Activated naive CD4-positive, alpha-beta T cell treated with anti-CD3 and anti-CD28 coated beads for 36 hours (primary cell): ENCODE results near the gene PSMB10. TPM values are rescaled to one million over a fixed set of nuclear protein-coding genes. Genes with fewer than 3 reads are reported as not detected.

Experiments used
- CTCF ChIA-PET: fragments of 350-600 bp; sonication (Branson Sonifier 250); formaldehyde crosslinking; loops from one replicate; lab custom pipeline; 2021; ENCODE audit warnings: antibody characterized with exemption; lab: Charles Lee
- DNase-seq: peaks from one replicate; pipeline ENCODE4 v3.0.0-alpha.2; 2020
- H3K27ac Mint-ChIP-seq: one replicate; pipeline ENCODE4 v1.8.0; 2021; ENCODE audit warnings: mild to moderate bottlenecking, mixed read lengths
- H3K27me3 Mint-ChIP-seq: one replicate; pipeline ENCODE4 v1.8.0; 2021; ENCODE audit warnings: low read depth, mixed read lengths
- H3K36me3 Mint-ChIP-seq: one replicate; pipeline ENCODE4 v1.8.0; 2021; ENCODE audit warnings: low read depth, mixed read lengths
- H3K4me1 Mint-ChIP-seq: one replicate; pipeline ENCODE4 v1.8.0; 2021; ENCODE audit warnings: low read depth, mixed read lengths
- H3K4me3 Mint-ChIP-seq: one replicate; pipeline ENCODE4 v1.8.0; 2021; ENCODE audit warnings: mild to moderate bottlenecking, moderate library complexity, mixed read lengths
- H3K9me3 Mint-ChIP-seq: one replicate; pipeline ENCODE4 v1.8.0; 2021; ENCODE audit warnings: mixed read lengths
- intact Hi-C: fragments of 100-400 bp; cut with micrococcal nuclease; formaldehyde crosslinking; loops from one replicate; pipeline ENCODE4 v1.15.1; 2023
- total RNA-seq, 2 experiments: library from RNA; stranded (reverse); gene quantifications; one replicate each; pipeline ENCODE4 v1.2.3, GENCODE V29; 2021

The PSMB10 gene
- total RNA-seq, 2 experiments from 2014 or later, result 138 to 147 TPM

DNA sequence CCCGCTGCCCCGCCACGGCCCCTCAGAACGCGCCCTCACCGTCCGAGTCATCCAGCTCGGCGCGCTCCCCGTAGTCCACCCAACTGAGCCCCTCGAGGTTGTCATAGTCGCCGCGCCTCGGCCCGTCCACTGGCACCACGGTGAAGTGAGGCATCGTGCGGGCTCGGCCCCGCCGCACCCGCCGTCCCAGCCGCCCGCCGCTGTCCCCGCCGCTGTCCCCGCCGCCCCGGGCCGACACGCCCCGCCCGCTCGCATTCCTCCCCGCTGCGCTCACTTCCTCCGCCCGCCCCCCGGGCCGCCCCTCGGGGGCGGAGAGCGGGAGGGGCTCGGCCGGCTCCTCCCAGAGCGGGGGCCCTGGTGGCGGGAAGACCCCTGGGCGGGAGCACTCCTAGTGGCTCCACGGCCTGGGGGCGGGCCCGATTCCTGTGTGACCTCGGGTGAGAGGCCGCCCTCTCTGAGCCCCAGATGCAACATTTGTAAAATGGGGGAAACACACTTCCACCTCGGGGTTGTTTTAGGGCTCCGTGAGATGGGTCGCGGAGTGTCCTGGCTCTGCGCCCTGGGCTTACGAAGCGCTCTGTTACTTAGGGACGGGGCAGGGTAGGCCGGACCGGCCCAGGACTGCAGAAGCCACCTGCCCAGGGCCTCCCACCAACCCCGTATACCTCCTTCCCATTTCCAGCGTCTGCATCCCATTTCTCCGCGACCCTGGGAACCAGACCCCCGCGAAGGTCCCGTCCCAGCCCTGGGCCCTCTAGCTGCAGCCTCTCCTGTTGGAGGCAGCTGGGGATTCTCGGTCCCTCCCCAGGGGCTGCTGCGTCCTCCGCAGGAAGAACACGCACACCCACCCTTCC is 32.0 kb upstream of the PSMB10 start, which contains the start of gene SLC12A4:
Gene SLC12A4 (minus strand): TSS at position 238 of the 854 bp plus-strand sequence. CDS start 84 bp downstream, at position 154.
- H3K36me3 Mint-ChIP-seq, result no peaks in the 10 kb centered on the region
- peaks cover 10% of the 10 kb centered on the region for H3K4me1 Mint-ChIP-seq
- no peaks in the 10 kb centered on the region for H3K9me3 Mint-ChIP-seq
- peak; percentile 93 for DNase-seq
- no peaks in the 10 kb centered on the region for H3K27me3 Mint-ChIP-seq
- CTCF ChIA-PET, result interaction anchor here (1.0 to 1.4 kb wide), 4 partner anchors 19 to 35 kb away, joined by 3 to 4 read pairs (median 3); no protein-coding TSS in a partner anchor
- intact Hi-C loops, result loop anchor here (1.0 to 2.0 kb wide), 12 partner anchors 16 to 487 kb away; partner anchors contain the start of genes ATP6V0D1, DDX28, DPEP2 and DUS2
- peak within 1 kb of the TSS; percentile 78 for H3K27ac Mint-ChIP-seq
- peak within 1 kb of the TSS; percentile 97 for H3K4me3 Mint-ChIP-seq

DNA sequence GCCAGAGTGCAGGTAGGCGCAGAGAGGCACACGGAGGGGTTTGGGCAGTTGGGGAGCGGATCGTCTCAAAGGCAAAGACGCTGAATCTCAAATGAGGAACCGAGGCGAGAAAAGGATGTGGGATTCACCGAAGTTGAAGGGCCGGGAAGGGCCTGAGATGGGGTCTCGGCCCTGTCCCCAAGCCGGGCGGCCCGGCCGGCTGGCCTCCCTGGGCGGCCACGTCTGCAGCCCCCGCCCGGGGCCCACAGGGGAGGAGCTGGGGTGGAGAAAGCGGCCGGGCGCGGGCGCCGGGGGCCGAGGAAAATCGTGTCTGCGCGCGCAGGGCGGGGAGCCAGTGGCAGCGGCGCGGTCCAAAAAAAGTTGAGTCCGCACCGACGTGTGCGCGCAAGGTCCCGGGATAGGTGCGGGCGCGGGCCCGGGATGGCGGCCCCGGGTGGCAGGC is 31.3 kb upstream of the PSMB10 start:
- CTCF ChIA-PET, result interaction anchor here (1.4 kb wide), 1 partner anchor 84 kb away, joined by 4 read pairs; no protein-coding TSS in a partner anchor
- Mint-ChIP-seq H3K36me3 (peaks cover 2% of the 10 kb centered on the region), H3K4me1 (peaks cover 10% of the 10 kb centered on the region), H3K27me3 (no peaks in the 10 kb centered on the region), H3K4me3 (peak overlapping the region; percentile 97), H3K9me3 (no peaks in the 10 kb centered on the region), H3K27ac (peak overlapping the region; percentile 78)
- intact Hi-C loops, result loop anchor here (1.0 to 2.0 kb wide), 12 partner anchors 16 to 487 kb away; partner anchors contain the start of genes ATP6V0D1, DDX28, DPEP2 and DUS2
- DNase-seq, result peak; percentile 42

DNA sequence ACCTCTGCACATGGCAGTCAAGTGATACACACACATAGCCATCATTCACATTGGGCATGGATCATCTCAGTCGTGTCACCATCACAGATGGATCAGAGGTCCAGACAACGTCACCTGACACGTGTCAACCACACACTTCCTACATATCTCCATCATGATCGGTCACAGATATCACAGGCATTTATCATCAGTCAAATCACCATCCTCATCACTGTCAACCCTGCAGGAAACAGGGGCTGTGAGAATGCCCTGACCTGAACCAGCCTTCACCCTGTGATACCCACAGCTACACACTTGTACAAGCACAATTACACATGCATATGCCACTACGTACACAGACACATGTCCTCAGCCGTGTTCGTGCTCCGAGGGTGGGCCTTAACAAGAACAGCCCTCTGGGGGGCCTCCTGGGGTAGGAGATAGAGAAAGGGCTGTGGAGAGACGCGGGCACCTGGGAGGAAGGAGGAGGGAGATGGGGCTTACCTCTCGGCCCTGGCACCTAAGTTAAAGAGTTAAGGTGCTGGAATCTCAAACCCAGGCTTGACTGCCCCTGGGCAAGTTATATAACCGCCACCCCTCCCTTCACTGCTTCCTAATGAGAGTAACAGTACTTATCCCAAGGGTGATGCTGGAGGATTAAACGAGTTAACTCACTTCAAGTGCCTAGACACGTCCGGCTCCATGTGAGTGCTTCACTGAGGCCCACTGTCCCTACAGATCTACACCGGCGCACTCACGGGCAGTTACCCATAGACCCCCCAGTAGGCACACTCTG is 30.7 kb upstream of the PSMB10 start:
- intact Hi-C loops, result no loop called here
- DNase-seq, result peak; percentile 50
- peak overlapping the region; percentile 97 for H3K4me3 Mint-ChIP-seq
- CTCF ChIA-PET, result interaction anchor here (1.1 to 1.4 kb wide), 2 partner anchors 73 to 84 kb away, joined by 3 to 4 read pairs; no protein-coding TSS in a partner anchor
- peak overlapping the region; percentile 78 for H3K27ac Mint-ChIP-seq
- peaks cover 10% of the 10 kb centered on the region for H3K4me1 Mint-ChIP-seq
- H3K9me3 Mint-ChIP-seq, result no peaks in the 10 kb centered on the region
- no peaks in the 10 kb centered on the region for H3K27me3 Mint-ChIP-seq
- H3K36me3 Mint-ChIP-seq, result peaks cover 3% of the 10 kb centered on the region

DNA sequence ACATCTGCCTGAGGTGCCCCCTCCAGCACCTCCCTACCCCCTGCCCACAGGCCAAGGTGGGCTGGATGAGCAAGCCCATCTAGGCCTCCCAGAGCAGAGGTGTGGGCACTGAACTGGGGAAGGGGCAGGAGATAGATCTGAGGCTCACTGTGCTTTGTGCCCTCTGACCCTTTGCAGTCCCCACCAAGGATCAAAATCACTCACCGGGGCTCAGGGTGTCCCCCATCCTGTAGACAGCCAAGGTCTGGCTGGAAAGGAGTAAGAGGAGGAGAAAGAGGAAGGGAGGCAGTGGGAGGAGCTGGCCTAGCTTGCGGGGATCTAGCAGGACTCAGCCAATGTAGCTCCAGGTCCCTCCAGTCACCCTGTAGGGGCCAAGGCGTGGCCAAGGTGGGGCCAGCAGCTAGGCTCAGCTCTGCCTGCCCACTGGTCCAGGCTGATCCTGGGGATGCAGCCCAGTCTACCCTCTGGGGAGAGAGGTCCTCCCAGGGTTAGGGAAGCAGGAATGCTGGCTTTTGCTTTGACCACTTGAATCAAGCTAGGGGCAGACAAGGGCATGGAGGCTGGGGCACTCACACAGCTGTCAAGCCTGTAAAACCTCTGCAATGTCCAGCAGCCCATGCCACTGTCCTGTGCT is 30.0 kb upstream of the PSMB10 start:
- Mint-ChIP-seq H3K36me3 (peaks cover 3% of the 10 kb centered on the region), H3K27me3 (no peaks in the 10 kb centered on the region), H3K4me3 (peak overlapping the region; percentile 97), H3K9me3 (no peaks in the 10 kb centered on the region), H3K27ac (no peak overlapping the region), H3K4me1 (peaks cover 10% of the 10 kb centered on the region)
- CTCF ChIA-PET, result interaction anchor here (0.6 to 1.4 kb wide), 3 partner anchors 74 to 93 kb away, joined by 3 to 4 read pairs (median 3); no protein-coding TSS in a partner anchor
- intact Hi-C loops, result no loop called here
- no peak for DNase-seq

DNA sequence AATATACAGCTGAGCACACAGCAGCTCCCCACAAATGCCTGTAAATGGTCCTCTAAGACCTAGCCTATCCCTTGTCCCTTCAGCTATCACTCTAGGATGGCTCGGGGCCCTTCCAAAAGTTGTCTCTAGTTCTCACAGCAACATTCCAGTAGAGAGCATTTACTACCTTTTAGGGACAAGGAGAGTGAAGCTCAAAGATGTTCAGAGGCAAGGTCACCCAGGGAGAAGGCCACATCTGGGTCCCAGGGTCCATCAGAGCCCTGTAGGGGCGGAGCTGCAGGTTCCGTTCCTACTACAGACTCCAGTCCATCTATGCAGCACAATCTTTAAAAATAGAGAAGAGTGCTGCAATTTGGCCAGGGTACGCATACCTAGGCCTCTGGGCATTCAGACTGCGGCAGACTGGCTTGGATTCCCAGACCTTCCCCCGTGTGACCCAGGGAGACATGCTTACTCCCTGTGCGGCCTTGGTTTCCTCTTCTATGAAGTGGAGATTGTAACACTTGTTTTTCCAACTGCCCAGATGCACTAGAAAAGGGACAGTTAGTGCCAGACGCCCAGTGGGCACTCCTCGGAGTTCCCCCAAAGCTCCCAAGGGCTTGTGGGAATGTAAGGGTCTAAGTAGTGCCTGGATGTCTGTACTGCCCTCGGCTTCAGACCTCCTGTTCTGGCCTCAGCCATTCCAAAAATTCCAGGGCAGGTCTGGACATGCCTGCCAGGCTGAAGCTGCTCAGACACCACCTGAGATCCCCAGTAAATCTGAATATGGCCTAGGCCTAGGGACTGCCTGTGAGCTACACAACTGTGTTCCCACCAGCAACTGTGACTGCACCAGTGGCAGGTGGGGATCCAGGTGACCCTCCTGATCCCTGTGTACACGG is 29.3 kb upstream of the PSMB10 start:
- Mint-ChIP-seq H3K36me3 (peaks cover 3% of the 10 kb centered on the region), H3K4me1 (peaks cover 10% of the 10 kb centered on the region), H3K9me3 (no peaks in the 10 kb centered on the region), H3K4me3 (no peak overlapping the region), H3K27me3 (no peaks in the 10 kb centered on the region), H3K27ac (no peak overlapping the region)
- CTCF ChIA-PET, result interaction anchor here (0.6 to 1.4 kb wide), 6 partner anchors 24 to 103 kb away, joined by 3 to 5 read pairs (median 3); no protein-coding TSS in a partner anchor
- intact Hi-C loops, result no loop called here
- DNase-seq, result no peak

DNA sequence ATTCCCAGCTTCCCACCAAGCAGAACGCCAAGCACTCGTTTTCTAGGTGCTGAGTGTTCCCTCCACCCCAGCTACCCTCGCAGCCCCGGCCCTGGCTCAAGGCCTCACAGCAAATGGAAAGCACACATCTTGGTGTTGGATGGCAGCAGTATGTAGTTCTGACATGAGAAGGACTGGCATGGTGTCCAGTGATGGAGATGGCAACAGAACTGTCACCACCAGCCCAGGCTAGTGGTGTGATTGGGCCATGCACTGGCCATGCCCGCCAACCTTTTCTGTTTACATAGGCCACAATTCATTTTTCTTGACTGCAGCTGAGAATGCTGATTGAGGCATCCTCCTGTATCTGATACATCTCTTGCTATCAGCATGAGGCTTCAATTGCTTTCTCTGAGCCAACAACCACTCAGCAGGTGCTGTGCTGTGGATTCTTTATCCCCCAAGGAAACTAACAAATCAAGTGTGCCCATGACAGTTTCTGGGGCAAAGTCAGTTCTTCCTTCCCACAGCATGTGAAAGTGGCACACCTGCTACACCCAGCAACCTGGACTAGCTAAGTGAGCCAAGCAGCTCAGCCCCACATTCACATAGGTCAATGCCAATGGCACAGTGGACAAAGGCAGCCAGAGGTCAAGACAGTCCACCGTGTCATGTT is 28.0 kb upstream of the PSMB10 start:
- CTCF ChIA-PET, result interaction anchor here (1.2 to 1.4 kb wide), 2 partner anchors 22 to 76 kb away, joined by 3 to 5 read pairs; no protein-coding TSS in a partner anchor
- intact Hi-C loops, result no loop called here
- no peaks in the 10 kb centered on the region for H3K27me3 Mint-ChIP-seq
- H3K36me3 Mint-ChIP-seq, result peaks cover 3% of the 10 kb centered on the region
- H3K4me3 Mint-ChIP-seq, result no peak overlapping the region
- H3K4me1 Mint-ChIP-seq, result peaks cover 10% of the 10 kb centered on the region
- no peak overlapping the region for H3K27ac Mint-ChIP-seq
- no peak for DNase-seq
- H3K9me3 Mint-ChIP-seq, result no peaks in the 10 kb centered on the region

DNA sequence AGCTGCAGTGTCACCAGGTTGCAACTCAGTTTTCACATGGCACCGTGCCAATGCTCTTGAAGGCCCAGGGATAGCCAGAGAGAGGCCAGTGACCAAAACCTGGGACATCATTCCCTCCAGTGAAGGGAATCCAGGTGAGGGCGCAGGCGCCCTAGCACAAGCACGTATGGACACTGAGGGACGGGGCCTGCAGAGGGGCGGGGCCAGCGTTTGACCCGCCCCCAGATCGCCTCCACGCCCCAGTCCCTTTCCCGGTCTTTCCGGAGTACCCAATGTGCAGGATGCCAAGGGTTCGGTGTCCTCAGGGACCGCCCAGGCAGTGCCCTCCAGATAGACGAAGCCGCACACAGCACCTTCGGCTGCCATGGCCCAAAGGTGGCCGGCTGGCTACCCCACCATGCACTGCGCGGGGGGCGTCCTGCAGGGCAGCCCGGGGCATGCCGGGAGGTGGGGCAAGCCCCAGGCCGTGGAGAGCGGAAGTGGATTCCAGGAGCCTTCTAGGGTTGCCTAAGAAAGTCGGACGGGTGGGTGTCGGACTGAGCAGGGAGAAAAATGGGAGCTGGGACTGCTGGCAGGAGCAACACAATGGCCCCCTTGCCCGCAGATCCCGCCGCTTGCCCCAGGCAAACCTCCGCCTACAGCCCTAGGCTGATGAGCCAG is 27.1 kb upstream of the PSMB10 start:
- H3K4me1 Mint-ChIP-seq, result peaks cover 10% of the 10 kb centered on the region
- no peak overlapping the region for H3K4me3 Mint-ChIP-seq
- H3K36me3 Mint-ChIP-seq, result peaks cover 3% of the 10 kb centered on the region
- no peak for DNase-seq
- intact Hi-C loops, result no loop called here
- CTCF ChIA-PET, result interaction anchor here (1.1 kb wide), 1 partner anchor 77 kb away, joined by 4 read pairs; no protein-coding TSS in a partner anchor
- no peaks in the 10 kb centered on the region for H3K27me3 Mint-ChIP-seq
- H3K27ac Mint-ChIP-seq, result no peak overlapping the region
- no peaks in the 10 kb centered on the region for H3K9me3 Mint-ChIP-seq

DNA sequence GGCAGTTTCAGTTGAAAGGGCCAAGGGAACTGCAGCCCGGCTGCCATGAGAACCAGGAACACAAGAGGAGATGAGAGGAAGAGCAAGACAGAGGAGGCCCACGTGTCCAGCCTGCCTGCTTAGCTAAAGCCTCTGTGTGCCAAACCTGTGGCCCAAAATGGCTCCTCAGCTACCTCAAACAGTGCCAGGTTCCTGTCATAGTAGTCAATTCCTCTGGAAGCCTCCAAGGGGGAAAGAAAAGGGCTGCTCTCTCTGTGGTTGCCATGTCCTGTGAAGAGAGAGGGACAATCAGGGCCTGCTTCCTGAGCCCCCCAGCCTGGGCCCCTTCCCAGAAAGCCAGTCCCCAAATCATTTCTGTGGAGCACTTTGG is 26.6 kb upstream of the PSMB10 start:
- Mint-ChIP-seq H3K36me3 (peaks cover 6% of the 10 kb centered on the region), H3K27me3 (no peaks in the 10 kb centered on the region), H3K27ac (no peak overlapping the region), H3K9me3 (no peaks in the 10 kb centered on the region), H3K4me3 (no peak overlapping the region), H3K4me1 (peaks cover 10% of the 10 kb centered on the region)
- no peak for DNase-seq
- CTCF ChIA-PET, result interaction anchor here (0.7 to 1.1 kb wide), 2 partner anchors 77 to 297 kb away, joined by 3 to 4 read pairs; no protein-coding TSS in a partner anchor
- intact Hi-C loops, result no loop called here

DNA sequence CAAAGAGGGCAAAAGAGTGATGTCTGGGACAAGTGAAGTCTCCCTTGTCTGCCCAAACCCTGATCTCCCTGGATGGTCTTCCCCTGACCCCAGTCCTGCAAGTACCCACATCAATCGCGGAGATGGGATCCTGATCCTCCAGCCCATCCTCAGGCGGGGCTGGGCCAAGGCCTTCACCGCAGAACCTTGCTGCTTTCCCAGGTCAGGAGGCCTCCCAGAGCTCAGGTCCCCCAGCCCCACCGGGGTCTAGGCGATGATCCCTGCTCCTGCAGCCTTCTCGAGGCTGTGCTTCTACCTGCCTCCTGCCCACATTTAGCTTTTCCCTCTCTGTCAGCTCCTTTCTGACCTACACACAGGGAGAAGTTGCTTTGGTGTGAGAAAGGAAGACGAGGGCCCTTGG is 25.5 kb upstream of the PSMB10 start:
- intact Hi-C loops, result no loop called here

DNA sequence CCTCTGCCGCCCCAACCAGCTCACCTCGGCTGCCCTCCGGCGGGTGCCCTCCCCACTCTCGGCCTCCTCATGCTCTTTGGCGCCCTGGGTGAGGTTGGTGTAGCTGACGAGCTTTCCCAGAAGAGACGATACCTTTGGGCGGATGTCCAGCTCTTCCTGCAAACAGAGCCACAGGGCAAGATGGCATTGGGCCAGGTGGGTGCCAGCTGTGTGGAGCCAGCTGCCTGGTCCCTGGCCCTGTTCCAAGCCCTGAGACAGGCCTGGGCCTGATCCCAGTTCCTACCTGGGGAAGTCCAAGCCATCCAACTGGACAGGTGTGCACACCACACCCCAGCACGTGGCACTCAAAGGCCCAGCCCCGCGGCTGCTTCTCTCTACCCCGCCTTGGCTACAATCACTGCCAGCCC is 24.9 kb upstream of the PSMB10 start:
- CTCF ChIA-PET, result interaction anchor here (0.6 to 1.1 kb wide), 2 partner anchors 145 to 237 kb away, joined by 3 read pairs; no protein-coding TSS in a partner anchor
- peaks cover 2% of the 10 kb centered on the region for H3K4me1 Mint-ChIP-seq

More for the DNA sequence above, 25.5 kb upstream of the PSMB10 start:
- CTCF ChIA-PET, result interaction anchor here (0.6 to 1.1 kb wide), 2 partner anchors 145 to 238 kb away, joined by 3 read pairs; no protein-coding TSS in a partner anchor
- Mint-ChIP-seq H3K27ac (no peak overlapping the region), H3K4me1 (peaks cover 5% of the 10 kb centered on the region), H3K4me3 (no peak overlapping the region), H3K27me3 (no peaks in the 10 kb centered on the region), H3K9me3 (no peaks in the 10 kb centered on the region), H3K36me3 (peaks cover 7% of the 10 kb centered on the region)
- no peak for DNase-seq

More for the DNA sequence above, 24.9 kb upstream of the PSMB10 start:
- no peak for DNase-seq
- no peaks in the 10 kb centered on the region for H3K9me3 Mint-ChIP-seq
- H3K36me3 Mint-ChIP-seq, result peaks cover 7% of the 10 kb centered on the region
- no peaks in the 10 kb centered on the region for H3K27me3 Mint-ChIP-seq
- intact Hi-C loops, result no loop called here
- H3K4me3 Mint-ChIP-seq, result no peak overlapping the region
- H3K27ac Mint-ChIP-seq, result no peak overlapping the region
